ENCODE results near the gene NEK7.

Gene NEK7

DNA sequence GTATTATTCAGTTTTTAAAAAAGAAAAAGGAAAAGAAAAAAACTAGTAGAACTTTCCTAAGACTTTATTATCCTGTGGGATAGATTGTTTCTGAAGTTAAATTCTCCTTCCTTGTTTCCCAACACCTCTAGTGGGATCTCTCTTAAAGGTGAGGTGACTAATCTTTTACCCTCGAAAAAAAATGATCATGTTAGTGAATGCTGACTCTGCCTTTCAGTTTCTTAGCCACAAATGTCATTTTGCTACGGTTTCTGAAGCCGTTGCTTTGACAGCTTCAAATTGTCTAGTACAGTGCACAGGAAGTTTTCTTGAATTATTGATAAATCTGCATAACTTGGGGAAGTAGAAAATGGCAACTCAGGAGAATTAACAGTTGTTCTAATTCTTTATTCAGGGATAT is 13.0 kb upstream of the NEK7 start:
- no peak for DNase-seq (ENCODE audit: low read depth in 2 of 3, low spot score in 1 of 3)

DNA sequence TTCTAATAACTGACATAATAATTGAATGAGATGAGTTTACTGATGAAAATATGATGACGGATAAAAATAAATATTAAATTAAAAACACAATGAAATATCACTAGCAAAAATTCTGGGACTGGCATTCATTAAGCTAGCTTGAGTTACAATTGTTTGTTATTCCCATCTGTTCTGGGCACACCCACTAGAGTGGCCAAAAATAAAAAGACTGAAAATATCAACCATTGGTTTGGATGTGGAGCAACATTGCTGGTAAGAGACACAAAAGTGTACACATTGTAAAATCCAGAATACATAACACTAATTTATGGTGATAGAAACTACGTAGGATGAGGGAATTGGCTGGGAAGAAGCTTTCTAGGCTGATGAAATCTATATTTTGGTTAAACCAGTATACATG is 9.6 kb upstream of the NEK7 start:
- no peak for DNase-seq (ENCODE audit: low read depth in 2 of 3, low spot score in 1 of 3)

DNA sequence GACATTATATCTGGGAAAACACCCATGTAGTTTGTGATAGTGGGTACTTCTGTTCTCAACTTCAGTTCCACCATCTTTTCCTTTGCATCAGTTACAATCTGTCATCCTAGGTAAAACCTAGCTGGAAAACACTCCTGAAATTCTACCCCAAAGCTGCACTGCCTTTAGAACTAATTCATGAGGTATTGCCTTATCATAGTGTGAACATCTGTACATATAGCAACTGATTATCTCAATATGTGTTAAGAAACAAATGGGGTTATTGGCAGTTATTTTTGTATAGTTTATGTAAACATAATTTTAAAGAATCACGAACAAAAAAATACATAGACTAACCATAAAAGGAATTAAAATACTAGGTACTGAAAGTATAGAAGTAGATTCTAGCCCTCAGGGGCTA is 6.4 kb upstream of the NEK7 start:
- no peak for DNase-seq (ENCODE audit: low read depth in 2 of 3, low spot score in 1 of 3)

DNA sequence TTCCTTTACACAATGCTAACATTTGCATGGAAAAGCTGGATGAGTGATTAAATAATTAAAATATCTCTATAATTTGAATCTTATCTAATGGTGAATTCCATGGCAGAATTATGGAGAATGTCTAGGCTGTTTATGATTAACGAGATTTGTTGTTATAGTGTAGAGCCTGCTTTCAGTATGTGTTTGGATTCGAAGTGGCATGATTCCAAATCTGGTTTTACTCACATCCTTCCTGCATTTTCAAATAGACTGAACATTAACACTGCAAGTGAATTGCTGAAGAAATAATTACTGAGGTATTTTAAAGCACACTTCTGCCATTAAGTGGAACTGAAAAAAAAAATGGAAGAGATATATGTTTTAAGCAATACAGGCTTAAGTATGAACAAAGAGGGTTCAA is 5.1 kb upstream of the NEK7 start:
- no peak for DNase-seq (ENCODE audit: low read depth in 2 of 3, low spot score in 1 of 3)

DNA sequence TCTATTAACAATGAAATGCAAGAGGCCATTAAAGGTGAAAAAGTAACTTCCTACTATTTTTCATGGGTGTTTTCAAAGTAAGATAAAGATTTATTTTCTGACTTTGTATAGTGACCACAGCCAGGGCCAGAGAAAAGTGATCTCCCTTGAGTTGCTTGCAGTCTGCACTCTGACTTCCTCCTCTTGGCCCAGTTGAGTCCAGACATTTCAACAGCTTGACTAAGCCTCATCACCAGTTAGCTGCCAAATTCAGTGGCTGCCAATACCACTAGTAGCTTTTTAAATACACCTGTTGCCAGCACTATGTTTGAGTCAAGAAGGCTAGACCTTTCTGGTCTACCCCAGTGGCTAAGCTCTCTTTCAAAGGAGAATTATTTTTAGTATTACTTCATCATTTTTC is 3.7 kb upstream of the NEK7 start:
- DNase-seq (ENCODE audit: low read depth in 2 of 3, low spot score in 1 of 3), result no peak

DNA sequence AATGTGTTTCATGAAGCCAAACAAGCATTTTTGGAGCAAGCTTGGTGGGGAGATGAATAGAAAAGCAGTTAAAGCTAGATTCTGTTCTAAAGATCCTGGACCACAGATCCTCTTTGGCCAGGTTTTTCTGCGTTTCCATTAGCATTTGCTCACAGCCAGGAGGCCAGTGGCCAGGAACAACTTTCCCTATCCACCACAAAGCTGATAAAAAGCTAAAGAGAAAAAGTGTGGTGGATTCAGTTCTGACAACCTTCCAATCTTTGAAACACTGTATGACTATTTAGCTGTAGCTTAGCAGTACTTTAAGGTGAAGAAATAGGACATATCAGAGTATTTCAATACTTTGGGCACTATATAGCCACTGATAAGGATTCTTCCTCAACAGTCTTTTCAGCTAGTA is 3.0 kb upstream of the NEK7 start:
- no peak for DNase-seq (ENCODE audit: low read depth in 2 of 3, low spot score in 1 of 3)

DNA sequence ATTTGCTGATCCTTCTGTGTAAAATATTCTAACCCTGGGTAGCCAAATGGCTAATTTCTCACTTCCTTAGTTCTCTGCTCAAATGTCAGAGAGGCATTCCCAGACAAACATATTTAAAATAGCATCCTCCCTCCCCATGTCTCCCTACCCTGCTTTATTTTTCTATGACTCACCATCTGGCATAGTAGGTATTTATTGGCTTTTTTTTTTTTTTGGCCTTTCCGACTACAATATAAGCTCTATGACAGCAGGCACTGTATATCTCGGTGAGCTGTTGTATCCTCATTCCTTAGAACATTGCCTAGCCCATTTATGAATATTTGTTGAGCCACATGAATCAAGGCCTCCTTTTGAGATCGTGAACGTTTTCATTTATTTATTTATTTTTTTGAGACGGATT is 1.5 kb upstream of the NEK7 start:
- DNase-seq (ENCODE audit: low read depth in 2 of 3, low spot score in 1 of 3), result no peak

DNA sequence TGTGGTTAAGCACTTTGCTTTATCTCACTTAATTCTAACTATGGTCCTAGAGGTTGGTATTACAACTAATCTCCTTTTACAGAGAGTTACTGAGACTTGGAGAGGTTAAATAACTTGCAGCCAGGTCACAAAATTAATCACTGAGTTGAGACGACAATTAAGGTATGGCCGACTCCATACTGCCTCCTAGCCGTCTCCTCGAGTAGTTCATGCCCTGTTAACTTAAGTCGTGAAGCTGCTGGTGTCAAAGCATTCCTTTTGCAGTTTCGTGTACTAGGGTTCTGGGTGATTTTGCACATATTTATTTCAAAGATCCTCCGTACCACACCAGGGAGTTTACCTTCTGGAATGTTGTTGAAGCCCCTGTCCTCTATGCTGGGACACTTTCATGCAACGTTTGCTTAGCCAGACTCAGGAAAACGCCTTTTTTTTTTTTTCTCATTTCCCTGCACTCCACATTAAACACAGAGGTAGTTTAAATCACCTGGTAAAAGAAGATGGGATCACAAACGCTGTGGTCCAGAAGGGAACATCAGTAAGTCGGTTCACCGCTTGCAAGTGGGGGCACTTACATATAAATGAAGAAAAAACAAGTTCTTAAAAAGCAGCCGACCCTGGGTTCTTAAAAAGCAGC is 570 bp upstream of the NEK7 start:
- peak; percentile 61 to 83 (median 67) for DNase-seq (ENCODE audit: low read depth in 2 of 3, low spot score in 1 of 3)

DNA sequence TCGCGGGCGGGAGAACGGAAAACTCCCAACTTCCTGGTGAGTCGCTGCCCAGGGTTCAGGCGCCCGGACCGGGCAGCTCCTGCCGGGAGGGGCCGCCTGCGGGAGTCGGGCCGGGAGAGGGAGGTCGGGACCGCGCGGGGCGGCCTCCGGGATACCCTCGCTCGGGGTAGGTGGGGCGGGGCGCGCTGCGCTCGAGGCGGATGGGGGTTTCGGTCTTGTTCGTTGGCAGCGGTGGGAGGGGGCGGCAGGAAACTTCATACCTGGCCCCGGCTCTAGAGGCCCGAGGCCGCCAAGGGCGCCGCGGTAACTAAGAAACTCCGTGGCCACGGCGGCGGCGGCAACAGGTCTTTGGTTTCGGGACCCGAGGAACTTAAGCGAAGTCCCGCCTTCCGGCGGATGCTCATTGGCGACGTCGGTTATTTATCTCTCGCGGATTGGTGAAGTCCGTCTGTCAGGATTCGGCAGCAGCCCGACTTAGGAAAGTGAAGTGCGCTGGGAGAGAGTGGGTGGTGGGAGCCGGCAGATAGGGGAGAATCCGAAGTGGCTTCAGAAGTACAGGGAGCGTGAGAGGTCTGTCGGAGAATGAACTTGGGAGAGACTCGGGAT is 546 bp downstream of the NEK7 start:
- peak; percentile 68 to 78 (median 78) for DNase-seq (ENCODE audit: low read depth in 2 of 3, low spot score in 1 of 3)

DNA sequence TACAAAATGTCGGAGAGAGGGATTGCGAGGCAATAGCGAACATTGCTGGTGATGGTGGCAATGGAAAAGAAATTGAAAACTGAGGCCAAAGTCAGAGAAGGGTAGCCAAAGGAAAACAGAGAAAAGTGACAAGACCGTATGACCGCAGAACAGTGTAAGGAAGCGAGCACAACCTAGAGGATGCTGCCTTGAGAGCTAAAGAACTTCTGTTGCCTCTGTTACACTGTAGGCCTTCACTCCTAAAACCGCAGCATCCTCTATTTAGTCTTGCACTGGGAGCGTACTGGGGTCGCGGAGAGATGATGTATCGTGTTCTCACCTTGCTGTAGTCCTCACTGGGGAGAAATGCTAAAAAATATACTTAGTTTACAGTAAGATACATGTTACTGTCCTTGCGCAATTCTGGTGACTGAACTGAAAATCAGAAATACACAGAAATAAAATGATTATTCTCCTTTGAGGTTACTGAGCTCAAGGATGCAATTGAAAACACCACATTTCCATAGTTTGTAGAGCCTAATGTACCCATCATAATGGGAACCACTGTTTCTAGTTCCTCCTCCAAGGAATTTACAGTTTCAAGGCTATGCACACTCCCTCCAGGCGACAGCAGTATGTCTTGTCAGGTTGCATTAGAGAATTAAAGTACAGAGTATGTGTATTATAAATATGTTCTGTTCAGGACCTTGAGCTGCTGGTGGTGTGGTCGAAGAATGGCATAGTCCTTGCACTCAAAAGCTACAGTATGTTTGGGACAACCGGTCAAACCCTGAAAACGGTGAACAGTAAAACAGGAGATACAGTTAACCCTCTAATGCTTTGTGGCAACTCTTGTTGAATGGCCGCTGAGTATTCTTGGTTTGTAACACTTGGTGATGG is 1.3 kb downstream of the NEK7 start:
- DNase-seq (ENCODE audit: low read depth in 2 of 3, low spot score in 1 of 3), result no peak

DNA sequence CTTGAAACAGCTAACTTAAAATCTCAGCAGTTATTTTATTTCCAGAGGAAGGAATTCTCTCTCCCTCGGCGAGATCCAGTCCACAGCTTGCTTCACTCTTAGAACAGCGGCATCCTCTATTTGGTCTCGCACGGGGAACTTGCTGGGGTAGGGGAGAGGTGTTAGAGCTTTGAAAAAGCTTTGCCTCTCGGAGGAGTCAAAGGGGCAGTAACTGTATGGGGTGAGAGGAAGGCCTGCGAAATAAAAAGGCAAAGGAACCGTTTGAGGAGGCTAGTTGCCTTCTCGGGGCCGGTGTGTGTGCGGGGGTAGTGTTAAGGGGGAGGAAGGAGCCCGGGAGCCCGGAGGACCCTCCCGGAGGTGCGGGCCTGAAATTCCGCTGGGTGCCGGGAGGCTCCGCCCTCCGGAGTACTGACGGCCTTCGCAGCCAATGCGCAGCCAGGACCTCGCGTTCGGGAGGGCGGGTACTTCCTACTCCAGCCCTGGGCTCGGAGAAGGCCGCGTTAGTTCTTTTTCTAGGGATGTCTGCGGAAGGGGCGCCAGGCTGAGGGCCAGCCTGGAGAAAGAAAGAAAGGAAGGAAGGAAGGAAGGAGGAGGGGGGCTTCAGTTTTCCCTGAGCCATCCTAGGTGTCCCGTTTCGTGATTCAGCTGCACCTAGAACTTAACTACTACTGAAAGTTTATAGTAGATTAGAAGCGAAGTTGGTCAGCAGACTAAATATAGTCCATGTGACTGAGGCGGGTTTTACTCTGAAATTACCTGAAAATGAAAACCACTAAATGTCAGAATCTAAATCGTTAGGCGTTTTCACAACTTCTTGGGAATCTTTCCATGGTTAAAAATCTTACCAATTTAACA is 2.2 kb downstream of the NEK7 start:
- peak; percentile 76 to 84 (median 82) for DNase-seq (ENCODE audit: low read depth in 2 of 3, low spot score in 1 of 3)

DNA sequence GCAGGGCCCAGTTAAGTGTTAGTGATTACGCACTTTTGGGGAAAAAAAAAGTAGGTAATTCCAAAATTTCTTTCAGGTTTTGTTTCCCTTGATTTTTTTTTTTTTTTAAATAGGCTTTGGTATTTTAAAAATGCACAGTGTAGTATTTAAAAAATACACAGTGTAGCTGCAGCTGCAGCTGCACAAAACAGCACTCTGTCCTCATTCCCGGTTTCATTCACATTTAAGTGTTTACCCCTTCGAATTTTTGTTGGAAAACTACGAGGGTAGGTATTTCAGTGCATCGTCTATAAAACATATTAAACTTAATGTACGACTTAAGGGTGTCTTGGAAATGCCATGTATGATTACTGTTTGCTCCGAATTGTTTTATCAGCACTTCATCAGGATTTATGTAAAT is 3.4 kb downstream of the NEK7 start:
- no peak for DNase-seq (ENCODE audit: low read depth in 2 of 3, low spot score in 1 of 3)

DNA sequence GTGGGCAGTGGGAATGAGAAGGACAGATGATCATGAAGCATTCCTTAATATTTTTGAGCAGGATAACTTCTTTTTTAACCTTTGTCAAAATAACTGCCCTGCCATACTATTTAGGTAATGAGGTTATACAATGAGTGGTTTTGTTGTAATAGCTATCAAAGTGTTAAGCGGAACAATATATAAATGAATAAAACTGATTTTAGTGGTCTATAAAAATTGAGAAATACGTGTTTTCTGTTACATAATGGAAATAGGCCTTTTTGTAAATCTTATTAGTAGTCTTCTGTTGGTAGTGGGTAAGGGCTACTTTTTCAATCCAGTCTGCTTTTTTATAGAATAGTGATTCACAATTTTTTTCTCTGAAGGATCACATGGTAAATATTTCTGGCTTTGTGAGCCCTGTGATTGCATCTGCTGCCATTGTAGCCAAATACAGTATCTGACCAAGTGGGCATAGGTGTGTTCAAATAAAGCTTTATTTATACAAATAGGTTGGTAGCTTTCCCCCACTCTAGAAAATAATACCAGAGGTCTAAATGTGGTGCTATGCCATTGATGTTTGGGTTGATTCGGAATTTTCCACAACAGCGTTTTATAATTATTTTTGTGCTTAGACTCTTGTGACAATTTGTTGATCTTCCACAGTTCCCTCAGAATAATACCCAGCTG is 4.3 kb downstream of the NEK7 start:
- no peak for DNase-seq (ENCODE audit: low read depth in 2 of 3, low spot score in 1 of 3)

DNA sequence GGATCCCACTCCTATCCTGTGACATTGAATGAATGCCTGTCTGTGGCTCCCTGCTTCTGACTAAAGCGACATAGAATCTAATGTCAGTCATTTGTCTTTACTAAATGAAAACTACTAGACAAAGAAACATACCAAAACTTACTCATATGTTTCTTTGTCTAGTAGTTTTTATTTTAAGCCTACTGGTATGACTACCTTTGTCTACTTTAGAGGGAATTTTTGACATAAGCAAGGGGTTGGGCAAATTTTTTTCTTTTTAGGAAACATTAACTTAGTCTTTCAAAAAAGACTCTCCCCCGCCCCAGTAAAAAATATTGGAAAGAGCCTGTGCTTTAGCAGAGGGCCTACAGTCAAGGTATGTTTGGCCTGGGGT is 4.9 kb downstream of the NEK7 start:
- no peak for DNase-seq (ENCODE audit: low read depth in 2 of 3, low spot score in 1 of 3)

DNA sequence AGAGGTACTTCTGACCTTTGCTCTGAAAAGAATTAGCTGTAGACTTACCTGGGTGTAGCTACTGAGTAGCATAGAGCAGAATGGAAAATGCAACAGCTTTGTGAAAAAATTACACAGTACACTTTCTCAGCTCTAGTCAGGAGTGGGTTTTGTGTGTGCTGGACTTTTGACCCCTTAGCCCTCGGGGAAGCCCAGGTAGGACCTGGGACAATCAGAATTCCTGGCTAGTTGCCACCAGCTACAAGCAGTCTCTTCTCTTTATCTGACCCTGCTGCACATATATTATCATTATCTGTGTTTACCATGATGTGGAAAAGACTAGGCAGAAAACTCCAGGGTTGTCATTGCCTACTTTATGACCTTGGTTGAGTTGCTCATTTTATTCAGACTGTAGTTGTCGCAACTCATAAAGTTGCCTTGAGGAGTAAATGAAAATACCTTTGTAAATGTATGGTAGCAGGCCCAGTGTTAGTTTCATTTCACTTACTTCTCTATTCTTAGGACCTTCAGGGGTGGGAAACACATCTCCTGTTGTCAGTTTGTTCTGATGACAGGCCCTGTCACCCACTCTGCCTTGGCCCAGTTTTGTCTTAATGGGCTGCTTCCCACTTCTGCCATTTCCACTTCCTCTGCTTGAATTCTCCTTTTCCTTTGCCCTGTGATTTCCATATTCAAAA is 5.4 kb downstream of the NEK7 start:
- no peak for DNase-seq (ENCODE audit: low read depth in 2 of 3, low spot score in 1 of 3)

DNA sequence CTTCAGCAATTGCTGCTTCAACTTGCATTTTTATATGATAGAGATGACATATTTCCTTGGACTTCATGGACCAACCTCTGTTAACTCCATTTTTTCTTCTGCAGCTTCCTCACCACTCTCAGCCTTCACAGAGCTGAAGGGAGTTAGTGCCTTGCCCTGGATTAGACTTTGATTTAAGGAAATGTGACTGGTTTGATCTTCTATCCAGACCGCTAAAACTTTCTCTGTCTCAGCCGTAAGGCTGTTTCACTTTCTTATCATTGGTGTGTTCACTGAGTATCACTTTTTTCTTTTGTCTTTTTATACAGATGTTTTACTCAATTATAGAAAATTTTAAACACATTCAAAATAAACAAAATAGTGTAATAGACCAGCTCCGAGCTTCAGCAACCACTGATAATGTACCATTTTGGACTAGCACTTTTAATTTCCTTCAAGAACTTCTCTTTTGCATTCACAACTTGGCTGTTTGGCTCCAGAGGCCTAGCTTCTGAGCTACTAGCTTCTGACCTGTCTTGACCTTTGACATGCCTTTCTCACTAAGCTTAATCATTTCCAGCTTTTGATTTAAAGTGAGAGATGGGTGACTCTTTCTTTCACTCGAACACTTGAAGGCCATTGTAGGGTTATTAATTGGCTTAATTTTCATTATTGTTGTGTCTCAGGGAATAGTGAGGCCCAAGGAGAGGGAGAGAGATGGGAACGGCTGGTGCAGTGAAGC is 9.3 kb downstream of the NEK7 start:
- no peak for DNase-seq (ENCODE audit: low read depth in 2 of 3, low spot score in 1 of 3)

DNA sequence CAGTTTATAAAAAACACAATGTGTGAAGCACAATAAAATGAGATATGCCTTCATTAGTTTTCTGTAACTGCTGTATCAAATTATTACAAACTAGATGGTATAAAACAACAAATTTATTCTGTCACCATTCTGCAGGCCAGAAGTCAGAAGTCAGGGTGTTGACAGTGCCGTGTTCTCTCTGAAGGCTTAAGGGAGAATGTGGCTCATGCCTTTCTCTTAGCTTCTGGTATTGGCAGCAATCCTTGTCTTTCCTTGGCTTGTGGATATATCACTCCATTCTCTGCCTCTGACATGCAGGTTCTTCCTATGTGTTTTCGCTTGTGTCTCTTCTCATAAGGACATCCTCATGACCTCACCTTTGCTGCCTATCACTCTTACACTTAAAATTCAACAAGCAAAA is 10.1 kb downstream of the NEK7 start:
- DNase-seq (ENCODE audit: low read depth in 2 of 3, low spot score in 1 of 3), result no peak

DNA sequence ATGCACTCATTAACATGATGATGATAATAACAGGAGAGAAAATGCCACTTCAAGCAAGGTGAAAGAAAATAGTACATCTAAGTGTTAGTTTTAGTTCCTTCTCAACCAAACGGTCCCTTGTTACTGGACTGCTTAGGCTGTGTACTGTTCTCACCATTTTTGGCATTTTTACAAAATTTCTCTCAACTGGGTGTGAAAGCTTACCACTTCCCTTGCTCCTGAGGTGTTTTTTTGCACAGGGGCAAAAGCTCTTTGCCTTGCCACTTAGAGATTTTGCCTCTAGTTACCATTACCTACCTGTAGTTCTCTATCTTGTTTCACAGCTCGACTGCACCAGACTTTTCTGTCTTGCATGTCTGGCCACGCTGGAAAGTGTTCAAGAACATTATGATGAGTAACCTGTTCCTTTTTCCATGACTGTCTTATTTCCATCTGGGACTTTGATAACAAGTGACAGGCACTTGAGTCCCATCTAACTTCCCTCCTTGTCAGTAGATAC is 10.7 kb downstream of the NEK7 start:
- DNase-seq (ENCODE audit: low read depth in 2 of 3, low spot score in 1 of 3), result no peak

DNA sequence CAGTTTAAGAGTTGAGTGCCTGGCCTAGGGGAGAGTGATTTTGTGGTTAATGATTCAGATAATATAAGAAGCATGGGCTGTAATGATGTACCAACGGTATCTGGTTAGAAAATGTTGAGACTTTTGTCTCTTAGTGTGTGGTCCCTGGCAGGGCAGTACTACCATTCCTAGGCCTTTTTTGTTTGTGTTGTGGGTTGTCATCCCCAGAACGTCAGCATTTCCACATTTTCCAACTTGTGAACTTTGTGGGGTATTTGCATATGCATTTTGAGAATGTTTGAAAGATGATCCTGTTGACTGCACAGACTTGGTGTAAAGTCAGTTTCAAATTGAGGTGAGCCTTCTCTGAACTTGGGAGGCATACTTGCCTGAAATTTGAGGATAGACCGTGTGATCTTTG is 11.4 kb downstream of the NEK7 start:
- DNase-seq (ENCODE audit: low read depth in 2 of 3, low spot score in 1 of 3), result no peak

DNA sequence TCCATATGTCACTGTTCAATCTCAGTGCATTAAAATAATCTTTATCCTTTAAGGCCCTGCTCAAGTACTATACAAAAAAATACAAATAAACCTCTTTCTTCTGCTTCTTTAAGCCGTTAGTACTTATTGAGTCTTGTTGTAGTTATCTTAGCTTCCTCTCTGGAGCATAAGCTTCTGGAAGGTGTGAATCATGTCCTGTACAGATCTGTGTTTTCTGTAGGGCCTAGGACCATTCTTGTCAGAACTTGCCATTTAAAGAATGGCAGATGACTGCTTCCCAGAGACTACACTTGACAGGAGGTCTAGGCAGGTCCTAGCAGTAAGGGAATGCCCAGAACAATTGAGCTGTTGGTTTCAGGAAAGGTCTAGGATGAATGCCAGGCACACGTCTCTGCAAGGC is 12.9 kb downstream of the NEK7 start:
- DNase-seq (ENCODE audit: low read depth in 2 of 3, low spot score in 1 of 3), result no peak

All from stimulated activated CD4-positive, alpha-beta T cell treated with anti-CD3 and anti-CD28 coated beads, Interleukin-12 subunit alpha, Interleukin-12 subunit beta, amount 100 ng/mL, for 48 hours (primary cell).